HepG2 (cell line): ENCODE results near the gene GPR156. TPM values are rescaled to one million over a fixed set of nuclear protein-coding genes. Genes with fewer than 3 reads are reported as not detected.

Experiments used
- ATAC-seq: fragments of 200-7000 bp; cut with Tn5 transposase; 3 replicates; pipeline ENCODE4 v1.9.1; 2020; ENCODE audit warnings: mild to moderate bottlenecking, moderate library complexity
- BruUV-seq: library from RNA; stranded (reverse); fragments of 400-500 nt; replicated peaks from 2 replicates; lab custom pipeline; 2021; lab: Mats Ljungman, UMichigan
- CTCF ChIA-PET: fragments of 300-600 bp; formaldehyde crosslinking; extraction: SDS; loops from one replicate; lab custom pipeline; 2021; ENCODE audit warnings: low total read pairs, inconsistent platforms, low intra/inter-chr PET ratio; lab: Yijun Ruan, JAX
- POLR2A ChIA-PET: fragments of 350-600 bp; sonication (Branson Sonifier 250); formaldehyde crosslinking; loops from one replicate; lab custom pipeline; 2020; ENCODE audit warnings: antibody characterized with exemption, inconsistent platforms; lab: Yijun Ruan, JAX
- DNase-seq: peaks from one replicate; pipeline ENCODE4 v3.0.0-alpha.2; 2015; ENCODE audit warnings: low spot score
- FAIRE-seq: peaks from 3 replicates; lab custom pipeline; 2011; peaks lifted over from hg19 to GRCh38; lab: Jason Lieb, UNC
- H2AFZ ChIP-seq: one replicate; pipeline ENCODE4 v1.6.1; 2011; ENCODE audit warnings: low read length, inconsistent platforms
- H3K27ac ChIP-seq: fragments of 300-600 bp; 3 replicates; pipeline ENCODE4 v1.8.0; 2011; ENCODE audit warnings: mixed run types, mild to moderate bottlenecking, mixed read lengths, low read length, inconsistent platforms; ENCODE audit not compliant: insufficient read depth; ENCODE audit errors: extremely low read length
- H3K27me3 ChIP-seq, 2 experiments: fragments of 200-600 bp in 1 of 2; 2 replicates in 1 of 2; 3 replicates in 1 of 2; pipeline versions ENCODE4 v1.6.0 to v1.8.0; 2011; ENCODE audit warnings: low read length in 2 of 2, mild to moderate bottlenecking in 2 of 2, moderate library complexity in 2 of 2, inconsistent platforms in 1 of 2; ENCODE audit not compliant: insufficient read depth in 2 of 2, control insufficient read depth in 1 of 2
- H3K36me3 ChIP-seq, 2 experiments: fragments of 200-600 bp in 1 of 2; replicated peaks in 1 of 2; 2 replicates in 1 of 2; 3 replicates in 1 of 2; pipeline versions ENCODE4 v1.5.1 to v1.8.0; 2011; ENCODE audit warnings: low read length in 2 of 2, inconsistent platforms in 1 of 2; ENCODE audit not compliant: insufficient read depth in 2 of 2, control insufficient read depth in 1 of 2
- H3K4me1 ChIP-seq: 2 replicates; pipeline ENCODE4 v1.5.1; 2012; ENCODE audit warnings: low read length, inconsistent platforms; ENCODE audit not compliant: insufficient read depth
- H3K4me2 ChIP-seq: 2 replicates; pipeline ENCODE4 v1.6.0; 2011; ENCODE audit warnings: low read depth, low read length, inconsistent platforms
- H3K4me3 ChIP-seq, 3 experiments: fragments of 200-600 bp in 1 of 3; sonication (generic), shearing (Covaris generic) in 1 of 3; replicated peaks in 1 of 3; 2 replicates each; pipeline ENCODE4 v1.5.1; 2011 to 2016; ENCODE audit warnings: low read length in 3 of 3, inconsistent platforms in 2 of 3, low read depth in 2 of 3, mild to moderate bottlenecking in 2 of 3, control low read depth in 1 of 3, mixed read lengths in 1 of 3; ENCODE audit not compliant: insufficient read depth in 1 of 3
- H3K79me2 ChIP-seq: one replicate; pipeline ENCODE4 v1.6.1; 2011; ENCODE audit warnings: low read length, inconsistent platforms; ENCODE audit not compliant: insufficient read depth
- H3K9ac ChIP-seq: 2 replicates; pipeline ENCODE4 v1.6.0; 2011; ENCODE audit warnings: mild to moderate bottlenecking, low read depth, low read length, inconsistent platforms; ENCODE audit not compliant: insufficient read depth
- H3K9me3 ChIP-seq: 2 replicates; pipeline ENCODE4 v1.5.1; 2012; ENCODE audit warnings: mild to moderate bottlenecking, low read length
- H4K20me1 ChIP-seq: 2 replicates; pipeline ENCODE4 v1.6.0; 2011; ENCODE audit warnings: inconsistent platforms, mild to moderate bottlenecking, low read length, moderate library complexity; ENCODE audit not compliant: insufficient read depth
- CTCF ChIP-seq: sonication (generic); formaldehyde crosslinking; IDR thresholded peaks from 2 replicates; pipeline ENCODE4 v1.5.0; 2020; ENCODE audit warnings: mild to moderate bottlenecking, missing genetic modification reagents, moderate library complexity
- HNF4A ChIP-seq: sonication (generic); formaldehyde crosslinking; IDR thresholded peaks from 2 replicates; pipeline ENCODE4 v1.4.0; 2020; ENCODE audit warnings: missing genetic modification reagents
- ZNF276 ChIP-seq: sonication (generic); formaldehyde crosslinking; IDR thresholded peaks from 2 replicates; pipeline ENCODE4 v1.4.0; 2020; ENCODE audit warnings: mild to moderate bottlenecking, low read depth, missing genetic modification reagents
- ZNF34 ChIP-seq: sonication (generic); formaldehyde crosslinking; IDR thresholded peaks from 2 replicates; pipeline ENCODE4 v1.4.0; 2020; ENCODE audit warnings: mild to moderate bottlenecking, missing genetic modification reagents, borderline replicate concordance
- ZNF724P ChIP-seq: sonication (generic); formaldehyde crosslinking; IDR thresholded peaks from 2 replicates; pipeline ENCODE4 v1.8.0; 2022; ENCODE audit warnings: missing genetic modification reagents, borderline replicate concordance
- WGBS: methylation state at CpG from one replicate; pipeline ENCODE4 v1.1.6; 2017; ENCODE audit warnings: low lambda C conversion rate; 5-methylcytosine and 5-hydroxymethylcytosine counted together
- in situ Hi-C: cut with HindIII; loops from 2 replicates; pipeline ENCODE4 v1.10.0; 2017; ENCODE audit warnings: low pct_unique_long_range_greater_than_20kb; ENCODE audit not compliant: extremely low pct_ligation_motif_present
- intact Hi-C: fragments of 100-400 bp; cut with micrococcal nuclease; formaldehyde crosslinking; loops from one replicate; pipeline ENCODE4 v1.10.0; 2022; ENCODE audit not compliant: unreplicated experiment
- polyA plus RNA-seq, 8 experiments: library from polyadenylated mRNA; depleted of rRNA in 3 of 8; stranded (reverse) in 7 of 8; unstranded in 1 of 8; fragments of >200 nt; fragmentation: Illumina TruSeq in 4 of 8; extraction: Trizol in 4 of 8; gene quantifications; 2 replicates each; pipeline versions ENCODE4 v1.2.1 to v1.2.3, GENCODE V29; 2011 to 2016; ENCODE audit warnings: low read depth in 4 of 8, missing spikeins in 1 of 8, mixed read lengths in 1 of 8; ENCODE audit not compliant: insufficient read depth in 1 of 8
- total RNA-seq, 5 experiments: library from RNA; depleted of rRNA; stranded (reverse); fragments of >200 nt; fragmentation: Illumina TruSeq; extraction: Trizol; gene quantifications; 2 replicates each; pipeline ENCODE4 v1.2.3, GENCODE V29; 2016; ENCODE audit warnings: low read depth in 1 of 5

The GPR156 gene
- total and polyA plus RNA-seq, 2 of the 13 experiments (the other 11 are each of a cell fraction or from before 2014, with no cell fraction given), result not detected

- FAIRE-seq (no peak), ATAC-seq (peak; percentile 53), DNase-seq (no peak)
- BruUV-seq, result no TSS peak
- CTCF ChIA-PET, result no interaction called here
- no peaks in the 10 kb centered on the region for H3K27me3 ChIP-seq
- 92% methylated on average over 1 of the region's 1 CpG for WGBS
- intact Hi-C loops, result loop anchor here (5.0 kb wide), 1 partner anchor 89 kb away; the partner anchor contains the start of gene GSK3B
- H4K20me1 ChIP-seq, result no peaks in the 10 kb centered on the region
- H3K4me2 ChIP-seq, result peak overlapping the region; percentile 50; the same call in 1 of the 2 replicates
- H3K79me2 ChIP-seq, result no peaks in the 10 kb centered on the region
- peaks cover 38% of the 10 kb centered on the region for H3K4me1 ChIP-seq
- POLR2A ChIA-PET, result no interaction called here
- H3K36me3 ChIP-seq, result no peaks in the 10 kb centered on the region
- H3K27ac ChIP-seq, result no peak overlapping the region
- no peaks in the 10 kb centered on the region for H3K9me3 ChIP-seq
- H2AFZ ChIP-seq, result no peak overlapping the region
- TF ChIP-seq HNF4A (peak; percentile 17; the same call in 1 of the 2 replicates), ZNF724P (CRISPR knock-in tag) (no peak), ZNF34 (CRISPR knock-in tag) (no peak), CTCF (CRISPR knock-in tag) (peak; percentile 33; the same call in 1 of the 2 replicates), ZNF276 (CRISPR knock-in tag) (no peak)
- TF ChIP-seq, all 625 proteins: peak for 2
- Histone ChIP-seq H3K9ac (no peak overlapping the region), H3K4me3 (no peak overlapping the region)
- in situ Hi-C loops, result no loop called here
These were observed 103.4 kb downstream of the GPR156 start for GRCh38 chr3:120181632-120182031.
